ENCODE measurements around the gene CDK13. TPM values are rescaled to one million over a fixed set of nuclear protein-coding genes. Genes with fewer than 3 reads are reported as not detected.

Gene CDK13
- total RNA-seq, 1 donor from 2014 or later, result 83.6 TPM

DNA sequence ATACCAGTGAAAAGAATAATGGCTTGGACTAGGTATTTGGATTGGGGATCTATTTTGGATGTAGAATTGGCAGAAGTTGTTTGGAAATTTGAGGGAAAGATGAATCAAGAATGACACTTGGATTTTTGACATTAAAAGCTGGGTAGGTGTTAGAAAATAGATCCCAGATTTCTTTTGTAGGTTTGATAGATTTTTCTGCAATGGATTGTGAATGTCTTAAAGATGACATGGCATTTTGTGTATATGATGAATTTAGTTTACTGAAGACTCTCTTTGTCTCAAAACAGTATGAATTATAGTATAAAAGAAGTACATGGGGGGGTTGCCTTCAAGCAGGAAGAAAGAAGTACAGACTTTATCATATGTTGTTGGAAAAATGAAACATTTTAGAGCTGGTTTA lies 108.6 kb downstream of the CDK13 start:
- H3K4me3 Mint-ChIP-seq, result no peak overlapping the region
- H3K9me3 Mint-ChIP-seq, result no peaks in the 10 kb centered on the region
- intact Hi-C loops (cut with micrococcal nuclease), result no loop called here
- peaks cover 42% of the 10 kb centered on the region for H3K36me3 Mint-ChIP-seq (ENCODE audit: low read depth)
- ATAC-seq (ENCODE audit: low read depth) (no peak), DNase-seq (no peak)
- POLR2A ChIA-PET, result interaction anchor here (0.9 kb wide), 1 partner anchor 16 kb away, joined by 4 read pairs; no protein-coding TSS in a partner anchor
- no peak overlapping the region for H3K27ac Mint-ChIP-seq
- CTCF ChIA-PET, result interaction anchor here (3.1 kb wide), 1 partner anchor 162 kb away, joined by 15 read pairs; no protein-coding TSS in a partner anchor
- TF ChIP-seq CTCF (IDR thresholded peaks at IDR 0.05), result no peak
- no peaks in the 10 kb centered on the region for H3K4me1 Mint-ChIP-seq
- H3K27me3 Mint-ChIP-seq, result no peaks in the 10 kb centered on the region

DNA sequence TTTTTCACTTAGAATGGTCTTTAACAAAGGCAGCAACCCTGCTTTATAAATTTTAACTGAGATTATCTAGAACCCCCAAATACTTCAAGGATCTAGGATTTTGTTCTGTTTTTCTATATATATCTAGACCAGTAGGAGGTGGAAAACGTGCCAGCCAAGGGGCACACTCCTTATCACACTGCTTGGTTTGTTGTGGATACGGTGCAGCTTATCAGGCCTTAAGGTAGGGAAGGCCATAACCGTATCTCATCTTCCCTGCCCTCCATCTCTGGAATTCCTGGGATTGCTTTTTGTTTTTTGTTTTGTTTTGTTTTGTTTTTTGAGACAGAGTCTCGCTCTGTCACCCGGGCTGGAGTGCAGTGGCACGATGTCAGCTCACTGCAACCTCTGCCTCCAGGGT lies 109.0 kb downstream of the CDK13 start:
- ATAC-seq (ENCODE audit: low read depth) (no peak), DNase-seq (no peak)
- H3K9me3 Mint-ChIP-seq, result no peaks in the 10 kb centered on the region
- intact Hi-C loops (cut with micrococcal nuclease), result no loop called here
- ChIA-PET CTCF (no interaction called here), POLR2A (interaction anchor here (0.9 kb wide), 1 partner anchor 16 kb away, joined by 4 read pairs; no protein-coding TSS in a partner anchor)
- peaks cover 42% of the 10 kb centered on the region for H3K36me3 Mint-ChIP-seq (ENCODE audit: low read depth)
- H3K4me3 Mint-ChIP-seq, result no peak overlapping the region
- no peaks in the 10 kb centered on the region for H3K27me3 Mint-ChIP-seq
- H3K27ac Mint-ChIP-seq, result no peak overlapping the region
- no peaks in the 10 kb centered on the region for H3K4me1 Mint-ChIP-seq
- no peak for TF ChIP-seq CTCF (IDR thresholded peaks at IDR 0.05)

GRCh38 chr7:40072268-40072667 lies 122.2 kb downstream of the CDK13 start:
- Mint-ChIP-seq H3K9me3 (no peaks in the 10 kb centered on the region), H3K4me1 (peaks cover 7% of the 10 kb centered on the region), H3K36me3 (ENCODE audit: low read depth) (peaks cover 18% of the 10 kb centered on the region), H3K27ac (peak overlapping the region; percentile 24), H3K27me3 (no peaks in the 10 kb centered on the region), H3K4me3 (no peak overlapping the region)
- ATAC-seq (ENCODE audit: low read depth) (no peak), DNase-seq (no peak)
- ChIA-PET POLR2A (no interaction called here), CTCF (interaction anchor here (1.5 kb wide), 1 partner anchor 20 kb away, joined by 5 read pairs; no protein-coding TSS in a partner anchor)
- intact Hi-C loops (cut with micrococcal nuclease), result no loop called here
- TF ChIP-seq CTCF (IDR thresholded peaks at IDR 0.05), result no peak

GRCh38 chr7:40073239-40073638 lies 123.2 kb downstream of the CDK13 start:
- Mint-ChIP-seq H3K27ac (no peak overlapping the region), H3K4me3 (no peak overlapping the region), H3K36me3 (ENCODE audit: low read depth) (peaks cover 19% of the 10 kb centered on the region), H3K27me3 (no peaks in the 10 kb centered on the region), H3K9me3 (no peaks in the 10 kb centered on the region), H3K4me1 (peaks cover 7% of the 10 kb centered on the region)
- CTCF ChIA-PET, result no interaction called here
- POLR2A ChIA-PET, result no interaction called here
- no peak for TF ChIP-seq CTCF (IDR thresholded peaks at IDR 0.05)
- intact Hi-C loops (cut with micrococcal nuclease), result no loop called here
- DNase-seq (no peak), ATAC-seq (ENCODE audit: low read depth) (no peak)

GRCh38 chr7:40077849-40078248 lies 127.8 kb downstream of the CDK13 start:
- Mint-ChIP-seq H3K4me3 (no peak overlapping the region), H3K27ac (no peak overlapping the region), H3K4me1 (no peaks in the 10 kb centered on the region), H3K27me3 (no peaks in the 10 kb centered on the region), H3K9me3 (no peaks in the 10 kb centered on the region), H3K36me3 (ENCODE audit: low read depth) (peaks cover 13% of the 10 kb centered on the region)
- no peak for TF ChIP-seq CTCF (IDR thresholded peaks at IDR 0.05)
- DNase-seq, result no peak
- CTCF ChIA-PET, result no interaction called here
- POLR2A ChIA-PET, result no interaction called here
- ATAC-seq (ENCODE audit: low read depth), result no peak
- intact Hi-C loops (cut with micrococcal nuclease), result no loop called here

All from activated B cell treated with CpG ODN at 0.5 μM for 24 hours (primary cell).